Loucy (cell line): Measurements from ENCODE around the gene TUFM.
"Not testable (repeated sequence)": the region's sequence is repeated elsewhere in the genome, so short reads cannot be mapped to it uniquely, and the experiment has no call there.

Experiments
- H2AFZ ChIP-seq: fragments of 200-600 bp; sonication (generic); 2 replicates; pipeline ENCODE4 v1.6.0; 2016; ENCODE audit warnings: antibody characterized with exemption, mild to moderate bottlenecking, low read length, moderate library complexity
- H3F3A ChIP-seq: fragments of 200-600 bp; 2 replicates; pipeline ENCODE4 v1.6.0; 2016; ENCODE audit warnings: antibody characterized with exemption, low read depth, mild to moderate bottlenecking
- H3K27me3 ChIP-seq: fragments of 200-600 bp; sonication (generic); 2 replicates; pipeline ENCODE4 v1.6.1; 2014; ENCODE audit warnings: low read length, mild to moderate bottlenecking; ENCODE audit not compliant: insufficient read depth, poor library complexity, severe bottlenecking
- H3K36me3 ChIP-seq: fragments of 200-600 bp; sonication (generic); 2 replicates; pipeline ENCODE4 v1.6.1; 2016; ENCODE audit warnings: low read length; ENCODE audit not compliant: insufficient read depth
- H3K4me1 ChIP-seq: fragments of 200-600 bp; sonication (generic); 2 replicates; pipeline ENCODE4 v1.5.1; 2014; ENCODE audit warnings: low read length, mild to moderate bottlenecking; ENCODE audit not compliant: insufficient read depth, poor library complexity, severe bottlenecking
- H3K4me2 ChIP-seq: fragments of 200-600 bp; sonication (generic); 2 replicates; pipeline ENCODE4 v1.6.0; 2014; ENCODE audit warnings: antibody characterized with exemption, low read length, low read depth, mild to moderate bottlenecking; ENCODE audit not compliant: poor library complexity, severe bottlenecking
- H3K4me3 ChIP-seq: fragments of 200-600 bp; sonication (generic); 2 replicates; pipeline ENCODE4 v1.5.1; 2014; ENCODE audit warnings: low read length, mild to moderate bottlenecking, mixed read lengths; ENCODE audit not compliant: poor library complexity, severe bottlenecking
- H3K79me2 ChIP-seq: fragments of 200-600 bp; sonication (generic); 2 replicates; pipeline ENCODE4 v1.6.1; 2014; ENCODE audit warnings: low read length; ENCODE audit not compliant: insufficient read depth
- H3K9ac ChIP-seq: fragments of 200-600 bp; sonication (generic); 2 replicates; pipeline ENCODE4 v1.6.0; 2014; ENCODE audit warnings: mild to moderate bottlenecking, low read depth, low read length, moderate library complexity; ENCODE audit not compliant: poor library complexity, severe bottlenecking
- H3K9me2 ChIP-seq: fragments of 200-600 bp; sonication (generic); replicated peaks from 2 replicates; pipeline ENCODE4 v1.6.1; 2016; ENCODE audit warnings: low read depth, low read length, mixed read lengths
- H3K9me3 ChIP-seq: fragments of 200-600 bp; sonication (generic); 2 replicates; pipeline ENCODE4 v1.6.1; 2014; ENCODE audit warnings: mild to moderate bottlenecking, antibody characterized with exemption, low read length, low read depth; ENCODE audit not compliant: insufficient read depth
- H4K20me1 ChIP-seq: fragments of 200-600 bp; sonication (generic); 2 replicates; pipeline ENCODE4 v1.6.0; 2014; ENCODE audit warnings: antibody characterized with exemption, low read length, mild to moderate bottlenecking; ENCODE audit not compliant: insufficient read depth, poor library complexity, severe bottlenecking
- EZH2phosphoT487 ChIP-seq: fragments of 200-600 bp; IDR thresholded peaks from 2 replicates; pipeline ENCODE4 v1.6.1; 2018; ENCODE audit warnings: antibody characterized with exemption, mild to moderate bottlenecking, moderate library complexity, borderline replicate concordance
- TF ChIP-seq, protein P1 (sequence below): fragments of 200-600 bp; sonication (generic); conservative IDR thresholded peaks from 2 replicates; pipeline ENCODE4 v1.5.1; 2014; ENCODE audit warnings: mild to moderate bottlenecking, antibody characterized with exemption, low read length

Gene TUFM

DNA sequence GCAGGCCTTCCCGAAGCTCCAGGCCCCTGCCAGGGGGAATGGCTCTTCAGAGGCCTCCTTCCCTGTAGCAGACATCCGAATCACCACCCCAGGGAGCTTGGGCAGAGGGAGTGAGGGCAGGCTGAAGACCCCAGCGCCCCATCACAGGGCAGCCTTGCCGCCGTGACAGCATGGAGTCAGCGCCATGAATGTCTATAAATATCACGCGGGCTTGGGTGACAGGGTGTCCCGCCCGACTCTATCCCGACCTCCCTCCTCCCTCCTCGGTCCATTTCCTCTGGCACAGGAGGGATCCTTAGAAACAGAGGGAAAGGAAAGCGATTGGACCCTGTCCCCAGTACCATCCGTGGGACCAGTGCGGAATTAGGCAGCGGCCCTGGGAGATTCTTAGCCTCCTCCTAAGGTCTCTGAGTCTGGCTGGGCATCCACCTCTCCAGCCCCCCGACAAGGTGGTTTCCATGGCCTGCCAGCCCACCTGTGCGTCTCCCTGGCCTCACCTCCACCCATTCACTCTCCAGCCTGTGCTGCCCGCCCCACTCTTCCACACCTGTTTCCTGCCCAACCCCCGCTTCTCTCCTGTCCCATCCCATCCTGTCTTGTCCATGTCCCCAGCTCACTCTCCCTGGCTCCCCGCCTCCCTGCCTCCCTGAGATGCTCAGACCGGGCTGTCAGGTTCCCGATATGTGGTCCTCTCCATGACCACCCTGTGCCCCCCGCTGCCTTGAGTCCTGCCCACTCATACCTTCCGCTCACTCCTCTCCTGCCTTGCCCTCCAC is 37.3 kb upstream of the TUFM start:
- peaks cover 14% of the 10 kb centered on the region for H3K4me1 ChIP-seq
- H3K9ac ChIP-seq: no peak overlapping the region
- peaks cover 11% of the 10 kb centered on the region for H3K79me2 ChIP-seq
- H3F3A ChIP-seq: no peaks in the 10 kb centered on the region
- no peak overlapping the region for H2AFZ ChIP-seq
- H3K9me2 ChIP-seq: no peaks in the 10 kb centered on the region
- H3K4me3 ChIP-seq: no peak overlapping the region
- no peaks in the 10 kb centered on the region for H3K27me3 ChIP-seq
- H3K36me3 ChIP-seq: no peaks in the 10 kb centered on the region
- H3K9me3 ChIP-seq: no peaks in the 10 kb centered on the region
- no peaks in the 10 kb centered on the region for H4K20me1 ChIP-seq
- TF ChIP-seq, protein P1, sequence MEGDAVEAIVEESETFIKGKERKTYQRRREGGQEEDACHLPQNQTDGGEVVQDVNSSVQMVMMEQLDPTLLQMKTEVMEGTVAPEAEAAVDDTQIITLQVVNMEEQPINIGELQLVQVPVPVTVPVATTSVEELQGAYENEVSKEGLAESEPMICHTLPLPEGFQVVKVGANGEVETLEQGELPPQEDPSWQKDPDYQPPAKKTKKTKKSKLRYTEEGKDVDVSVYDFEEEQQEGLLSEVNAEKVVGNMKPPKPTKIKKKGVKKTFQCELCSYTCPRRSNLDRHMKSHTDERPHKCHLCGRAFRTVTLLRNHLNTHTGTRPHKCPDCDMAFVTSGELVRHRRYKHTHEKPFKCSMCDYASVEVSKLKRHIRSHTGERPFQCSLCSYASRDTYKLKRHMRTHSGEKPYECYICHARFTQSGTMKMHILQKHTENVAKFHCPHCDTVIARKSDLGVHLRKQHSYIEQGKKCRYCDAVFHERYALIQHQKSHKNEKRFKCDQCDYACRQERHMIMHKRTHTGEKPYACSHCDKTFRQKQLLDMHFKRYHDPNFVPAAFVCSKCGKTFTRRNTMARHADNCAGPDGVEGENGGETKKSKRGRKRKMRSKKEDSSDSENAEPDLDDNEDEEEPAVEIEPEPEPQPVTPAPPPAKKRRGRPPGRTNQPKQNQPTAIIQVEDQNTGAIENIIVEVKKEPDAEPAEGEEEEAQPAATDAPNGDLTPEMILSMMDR: no peak
- TF ChIP-seq EZH2phosphoT487: no peak
- H3K4me2 ChIP-seq: no peak overlapping the region

DNA sequence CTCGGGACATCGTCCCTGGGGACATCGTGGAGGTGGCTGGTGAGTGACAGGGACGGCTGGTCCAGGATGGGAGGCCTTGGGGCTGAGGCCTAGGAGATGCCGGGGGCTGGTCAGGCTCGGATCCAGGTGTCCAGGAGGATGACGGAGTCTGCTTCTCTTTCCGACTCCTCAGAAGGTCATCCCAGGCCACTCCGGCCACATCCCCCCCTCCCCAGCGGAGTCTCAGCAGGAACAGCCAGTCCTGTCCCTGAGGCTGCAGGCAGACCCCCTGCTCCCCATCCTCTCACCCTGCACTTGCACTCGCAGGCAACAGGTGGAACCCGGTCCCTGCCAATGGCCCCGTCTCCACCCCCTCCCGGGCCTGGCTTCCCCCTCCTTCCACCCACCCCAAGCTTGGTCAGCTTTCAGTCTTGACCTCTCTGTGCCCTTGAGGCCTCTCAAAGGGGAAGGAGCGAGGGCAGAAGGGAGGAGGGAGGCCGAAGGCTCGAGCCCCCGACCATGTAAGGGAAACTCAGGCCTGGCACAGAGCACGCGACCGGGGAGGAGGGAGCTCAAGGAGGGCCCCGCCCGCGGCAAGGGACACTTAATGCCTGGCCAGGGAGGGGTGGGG is 36.5 kb upstream of the TUFM start:
- no peaks in the 10 kb centered on the region for H3K36me3 ChIP-seq
- H3F3A ChIP-seq: no peaks in the 10 kb centered on the region
- TF ChIP-seq EZH2phosphoT487: no peak
- TF ChIP-seq, protein P1: no peak
- no peaks in the 10 kb centered on the region for H3K9me3 ChIP-seq
- peaks cover 14% of the 10 kb centered on the region for H3K79me2 ChIP-seq
- no peaks in the 10 kb centered on the region for H4K20me1 ChIP-seq
- no peak overlapping the region for H3K9ac ChIP-seq
- H2AFZ ChIP-seq: no peak overlapping the region
- no peaks in the 10 kb centered on the region for H3K9me2 ChIP-seq
- no peak overlapping the region for H3K4me3 ChIP-seq
- H3K4me2 ChIP-seq: no peak overlapping the region
- H3K4me1 ChIP-seq: peaks cover 14% of the 10 kb centered on the region
- no peaks in the 10 kb centered on the region for H3K27me3 ChIP-seq

DNA sequence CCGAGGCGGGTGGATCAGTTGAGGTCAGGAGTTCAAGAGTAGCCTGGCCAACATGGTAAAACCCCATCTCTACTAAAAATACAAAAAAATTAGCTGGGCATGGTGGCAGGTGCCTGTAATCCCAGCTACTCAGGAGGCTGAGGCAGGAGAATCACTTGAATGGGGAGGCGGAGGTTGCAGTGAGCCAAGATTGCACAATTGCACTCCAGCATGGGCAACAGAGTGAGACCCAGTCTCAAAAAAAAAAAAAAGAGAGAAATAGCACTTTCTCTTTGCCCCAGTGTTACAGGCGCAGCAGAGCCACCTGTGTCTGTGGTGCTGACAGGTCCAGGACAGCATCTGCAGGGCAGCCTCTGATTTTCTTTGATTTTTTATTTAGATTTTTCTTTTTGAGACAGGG is 35.4 kb upstream of the TUFM start:
- not testable (repeated sequence) for H4K20me1 ChIP-seq, H3K4me2 ChIP-seq, H2AFZ ChIP-seq

DNA sequence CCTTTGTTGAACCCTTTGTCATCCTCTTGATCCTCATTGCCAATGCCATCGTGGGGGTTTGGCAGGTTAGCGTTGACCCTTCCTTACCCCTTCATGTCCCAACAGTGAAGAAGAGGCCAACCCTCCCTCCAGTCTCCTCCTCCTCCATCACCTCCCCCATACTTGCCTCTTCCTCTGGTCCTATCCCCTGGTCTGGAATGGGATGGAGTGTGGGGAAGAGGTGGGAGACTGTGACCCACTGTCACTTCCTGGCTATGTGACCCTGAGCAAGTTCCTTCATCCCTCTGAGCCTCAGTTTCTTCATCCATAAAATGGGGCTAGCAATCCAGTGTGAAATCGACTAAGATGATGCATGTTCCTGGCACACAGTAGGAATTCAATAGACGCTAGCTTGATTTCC is 34.8 kb upstream of the TUFM start:
- Histone ChIP-seq H2AFZ (no peak overlapping the region), H3K4me2 (no peak overlapping the region), H3K4me1 (peaks cover 14% of the 10 kb centered on the region), H3K27me3 (no peaks in the 10 kb centered on the region), H3K4me3 (no peak overlapping the region), H3K9ac (no peak overlapping the region), H3K9me3 (no peaks in the 10 kb centered on the region), H4K20me1 (no peaks in the 10 kb centered on the region), H3K36me3 (no peaks in the 10 kb centered on the region), H3K9me2 (no peaks in the 10 kb centered on the region), H3K79me2 (peaks cover 14% of the 10 kb centered on the region), H3F3A (no peaks in the 10 kb centered on the region)
- TF ChIP-seq EZH2phosphoT487: no peak
- TF ChIP-seq, protein P1: no peak

More for the DNA sequence above, 35.4 kb upstream of the TUFM start:
- Histone ChIP-seq H3K79me2 (peaks cover 14% of the 10 kb centered on the region), H3K4me1 (peaks cover 14% of the 10 kb centered on the region)
- H3K27me3 ChIP-seq, H3K4me3 ChIP-seq, H3F3A ChIP-seq, H3K9ac ChIP-seq, H3K9me2 ChIP-seq, H3K9me3 ChIP-seq, H3K36me3 ChIP-seq: not testable (repeated sequence)
